Keratinocyte (primary cell): Measurements from ENCODE around the gene PPP2R5E. TPM values are rescaled to one million over a fixed set of nuclear protein-coding genes. Genes with fewer than 3 reads are reported as not detected.

ENCODE experiments used
- DNase-seq: peaks from one replicate; pipeline ENCODE4 v3.0.0-alpha.2; 2011; ENCODE audit warnings: low read depth, missing footprints, low spot score
- FAIRE-seq: peaks from 2 replicates; lab custom pipeline; 2011; peaks lifted over from hg19 to GRCh38; lab: Jason Lieb, UNC
- H2AFZ ChIP-seq: 2 replicates; pipeline ENCODE4 v1.6.0; 2012; ENCODE audit warnings: low read length, control low read depth, inconsistent platforms; ENCODE audit not compliant: control insufficient read depth
- H3K27ac ChIP-seq: 2 replicates; pipeline ENCODE4 v1.5.1; 2011; ENCODE audit warnings: low read length; ENCODE audit not compliant: control insufficient read depth, insufficient read depth
- H3K27me3 ChIP-seq: 3 replicates; pipeline ENCODE4 v1.6.0; 2011; ENCODE audit warnings: low read length; ENCODE audit not compliant: control insufficient read depth, insufficient read depth; ENCODE audit errors: extremely low read depth
- H3K36me3 ChIP-seq, 2 experiments: 2 replicates in 1 of 2; 3 replicates in 1 of 2; pipeline ENCODE4 v1.5.1; 2011; ENCODE audit warnings: low read length in 2 of 2, mild to moderate bottlenecking in 1 of 2; ENCODE audit not compliant: control insufficient read depth in 2 of 2, insufficient read depth in 2 of 2; ENCODE audit errors: extremely low read depth in 1 of 2
- H3K4me1 ChIP-seq: 3 replicates; pipeline ENCODE4 v1.5.1; 2011; ENCODE audit warnings: low read length; ENCODE audit not compliant: control insufficient read depth, insufficient read depth; ENCODE audit errors: extremely low read depth
- H3K4me2 ChIP-seq: 3 replicates; pipeline ENCODE4 v1.6.0; 2011; ENCODE audit warnings: low read depth, low read length; ENCODE audit not compliant: control insufficient read depth, insufficient read depth; ENCODE audit errors: extremely low read depth
- H3K4me3 ChIP-seq, 3 experiments: fragments of 200-600 bp in 1 of 3; sonication (generic) in 1 of 3; 2 replicates in 2 of 3; 3 replicates in 1 of 3; pipeline ENCODE4 v1.5.1; 2011 to 2016; ENCODE audit warnings: low read length in 3 of 3, mild to moderate bottlenecking in 3 of 3, control low read depth in 2 of 3, inconsistent platforms in 1 of 3, low read depth in 1 of 3, mixed read lengths in 1 of 3, mixed run types in 1 of 3, moderate library complexity in 1 of 3; ENCODE audit not compliant: control insufficient read depth in 2 of 3, insufficient read depth in 2 of 3; ENCODE audit errors: extremely low read depth in 1 of 3
- H3K79me2 ChIP-seq: 2 replicates; pipeline ENCODE4 v1.6.0; 2012; ENCODE audit warnings: low read length; ENCODE audit not compliant: control insufficient read depth, insufficient read depth
- H3K9ac ChIP-seq: 3 replicates; pipeline ENCODE4 v1.6.0; 2011; ENCODE audit warnings: low read length; ENCODE audit not compliant: control insufficient read depth, insufficient read depth; ENCODE audit errors: extremely low read depth
- H3K9me1 ChIP-seq: 3 replicates; pipeline ENCODE4 v1.6.0; 2011; ENCODE audit warnings: low read length; ENCODE audit not compliant: control insufficient read depth, insufficient read depth; ENCODE audit errors: extremely low read depth
- H3K9me3 ChIP-seq: 2 replicates; pipeline ENCODE4 v1.5.1; 2012; ENCODE audit warnings: low read depth, low read length; ENCODE audit not compliant: control insufficient read depth
- H4K20me1 ChIP-seq: 3 replicates; pipeline ENCODE4 v1.6.0; 2011; ENCODE audit warnings: low read length; ENCODE audit not compliant: control insufficient read depth, insufficient read depth; ENCODE audit errors: extremely low read depth
- EZH2 ChIP-seq: IDR thresholded peaks from one replicate; pipeline ENCODE4 v1.6.1; 2012; ENCODE audit warnings: inconsistent platforms, mild to moderate bottlenecking, low read length, moderate library complexity
- dilution Hi-C: fragments of 300-500 bp; cut with MboI; formaldehyde crosslinking; loops from one replicate; pipeline ENCODE4 v1.7.0; 2020; ENCODE audit warnings: low sequenced_read_pairs; ENCODE audit not compliant: extremely low pct_ligation_motif_present
- polyA plus RNA-seq, 5 experiments: library from polyadenylated mRNA; depleted of rRNA in 3 of 5; stranded (reverse) in 3 of 5; stranded (forward) in 1 of 5; unstranded in 1 of 5; fragments of >200 nt; gene quantifications; 1 replicate in 1 of 5; 2 replicates in 3 of 5; 3 replicates in 1 of 5; pipeline versions ENCODE4 v1.2.1 to v1.2.3, GENCODE V29; 2011 to 2012; ENCODE audit warnings: missing spikeins in 2 of 5, low read depth in 1 of 5, low replicate concordance in 1 of 5
- TF ChIP-seq, protein P1 (sequence below), 3 experiments: IDR thresholded peaks in 1 of 3; conservative IDR thresholded peaks in 1 of 3; optimal IDR thresholded peaks in 1 of 3; 2 replicates in 2 of 3; 3 replicates in 1 of 3; pipeline versions ENCODE3 to v1.5.1; 2011; ENCODE audit warnings: low read length in 3 of 3, mild to moderate bottlenecking in 3 of 3, moderate library complexity in 2 of 3, control low read depth in 1 of 3, inconsistent platforms in 1 of 3; ENCODE audit not compliant: insufficient read depth in 2 of 3; ENCODE audit errors: extremely low read depth in 1 of 3

Gene PPP2R5E
- polyA plus RNA-seq, 1 donor (not counting 4 experiments of a cell fraction or from before 2014, with no cell fraction given), result 22.7 TPM

DNA sequence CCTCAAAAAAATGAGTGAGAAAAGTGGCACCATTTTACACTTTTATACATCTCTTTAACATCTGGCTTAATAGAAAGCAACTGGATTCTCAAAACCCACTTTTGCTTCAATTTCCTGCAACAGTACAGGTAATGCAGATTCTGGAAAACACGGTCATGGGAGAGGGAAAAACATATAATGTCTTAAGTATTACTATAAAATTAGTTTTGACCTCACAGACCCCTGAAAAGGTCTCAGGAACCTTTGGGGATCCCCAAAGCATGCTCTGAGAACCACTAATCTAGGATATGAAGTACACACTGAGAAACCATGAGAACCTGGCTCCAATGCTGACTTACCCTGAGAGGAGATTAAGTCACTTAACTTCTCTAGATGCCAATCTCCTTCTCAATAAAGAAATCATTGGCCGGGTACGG lies 64.7 kb downstream of the PPP2R5E start:
- no peak overlapping the region for H3K9ac ChIP-seq
- peaks cover 3% of the 10 kb centered on the region for H3K4me1 ChIP-seq
- dilution Hi-C loops, result no loop called here
- H3K9me1 ChIP-seq, result no peaks in the 10 kb centered on the region
- no peaks in the 10 kb centered on the region for H3K9me3 ChIP-seq
- peaks cover 0 to 3% of the 10 kb centered on the region in 2 experiments for H3K36me3 ChIP-seq
- TF ChIP-seq, protein P1, sequence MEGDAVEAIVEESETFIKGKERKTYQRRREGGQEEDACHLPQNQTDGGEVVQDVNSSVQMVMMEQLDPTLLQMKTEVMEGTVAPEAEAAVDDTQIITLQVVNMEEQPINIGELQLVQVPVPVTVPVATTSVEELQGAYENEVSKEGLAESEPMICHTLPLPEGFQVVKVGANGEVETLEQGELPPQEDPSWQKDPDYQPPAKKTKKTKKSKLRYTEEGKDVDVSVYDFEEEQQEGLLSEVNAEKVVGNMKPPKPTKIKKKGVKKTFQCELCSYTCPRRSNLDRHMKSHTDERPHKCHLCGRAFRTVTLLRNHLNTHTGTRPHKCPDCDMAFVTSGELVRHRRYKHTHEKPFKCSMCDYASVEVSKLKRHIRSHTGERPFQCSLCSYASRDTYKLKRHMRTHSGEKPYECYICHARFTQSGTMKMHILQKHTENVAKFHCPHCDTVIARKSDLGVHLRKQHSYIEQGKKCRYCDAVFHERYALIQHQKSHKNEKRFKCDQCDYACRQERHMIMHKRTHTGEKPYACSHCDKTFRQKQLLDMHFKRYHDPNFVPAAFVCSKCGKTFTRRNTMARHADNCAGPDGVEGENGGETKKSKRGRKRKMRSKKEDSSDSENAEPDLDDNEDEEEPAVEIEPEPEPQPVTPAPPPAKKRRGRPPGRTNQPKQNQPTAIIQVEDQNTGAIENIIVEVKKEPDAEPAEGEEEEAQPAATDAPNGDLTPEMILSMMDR (optimal IDR thresholded peaks at IDR 0.05 in 1 of 3, IDR thresholded peaks at IDR 0.05 in 1 of 3, conservative IDR thresholded peaks at IDR 0.05 in 1 of 3; ENCODE audit: extremely low read depth in 1 of 3, insufficient read depth in 2 of 3, low read length in 3 of 3), result no peak
- TF ChIP-seq EZH2, result no peak
- no peak overlapping the region for H3K27ac ChIP-seq
- no peaks in the 10 kb centered on the region for H4K20me1 ChIP-seq
- no peak overlapping the region for H3K4me3 ChIP-seq
- no peaks in the 10 kb centered on the region for H3K27me3 ChIP-seq
- no peak overlapping the region for H2AFZ ChIP-seq
- H3K79me2 ChIP-seq, result peaks cover 56% of the 10 kb centered on the region
- no peak overlapping the region for H3K4me2 ChIP-seq
- DNase-seq, result no peak
- no peak for FAIRE-seq

DNA sequence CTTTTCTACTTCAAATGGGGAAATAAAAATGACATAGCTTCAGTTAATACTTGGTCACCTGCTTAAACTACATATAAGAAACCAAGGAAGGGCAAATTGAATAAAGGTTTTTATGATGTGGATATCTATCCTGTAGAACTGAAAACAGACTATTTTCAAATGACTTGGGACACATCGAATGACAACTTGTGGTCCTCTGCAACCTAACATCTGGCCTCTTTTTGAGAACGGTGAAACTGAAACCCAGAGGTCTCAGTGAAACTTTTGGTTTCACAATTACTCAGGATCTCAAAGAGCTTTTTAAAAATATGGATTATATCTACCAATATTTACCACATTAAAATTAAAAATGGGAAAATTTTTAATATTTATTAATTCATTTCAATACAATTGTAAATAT lies 65.2 kb downstream of the PPP2R5E start:
- FAIRE-seq (no peak), DNase-seq (no peak)
- H3K9me3 ChIP-seq, result no peaks in the 10 kb centered on the region
- no peak overlapping the region for H3K4me2 ChIP-seq
- no peaks in the 10 kb centered on the region for H3K36me3 ChIP-seq
- H3K4me1 ChIP-seq, result peaks cover 8% of the 10 kb centered on the region
- no peaks in the 10 kb centered on the region for H4K20me1 ChIP-seq
- no peak for TF ChIP-seq EZH2
- TF ChIP-seq, protein P1 (optimal IDR thresholded peaks at IDR 0.05 in 1 of 3, IDR thresholded peaks at IDR 0.05 in 1 of 3, conservative IDR thresholded peaks at IDR 0.05 in 1 of 3; ENCODE audit: extremely low read depth in 1 of 3, insufficient read depth in 2 of 3, low read length in 3 of 3), result no peak
- no peak overlapping the region for H3K9ac ChIP-seq
- H3K27me3 ChIP-seq, result no peaks in the 10 kb centered on the region
- H3K79me2 ChIP-seq, result peaks cover 56% of the 10 kb centered on the region
- no peak overlapping the region for H3K27ac ChIP-seq
- H2AFZ ChIP-seq, result no peak overlapping the region
- dilution Hi-C loops, result no loop called here
- no peak overlapping the region for H3K4me3 ChIP-seq
- H3K9me1 ChIP-seq, result no peaks in the 10 kb centered on the region
